Neural crest cell (in vitro differentiated cells): ENCODE results near the gene PDCD4. TPM values are rescaled to one million over a fixed set of nuclear protein-coding genes. Genes with fewer than 3 reads are reported as not detected.

Experiments used
- DNase-seq: peaks from one replicate; pipeline ENCODE4 v3.0.0; 2021; ENCODE audit warnings: low read depth, mixed read lengths, low spot score
- H3K27ac Mint-ChIP-seq: one replicate; pipeline ENCODE4 v1.8.0; 2021; ENCODE audit warnings: mild to moderate bottlenecking, mixed read lengths; ENCODE audit not compliant: unreplicated experiment
- H3K27me3 Mint-ChIP-seq: 2 replicates; pipeline ENCODE4 v1.8.0; 2021; ENCODE audit warnings: low read depth, mild to moderate bottlenecking, mixed read lengths
- H3K36me3 Mint-ChIP-seq: 2 replicates; pipeline ENCODE4 v1.8.0; 2021; ENCODE audit warnings: low read depth, mild to moderate bottlenecking, mixed read lengths
- H3K4me1 Mint-ChIP-seq: 2 replicates; pipeline ENCODE4 v1.8.0; 2021; ENCODE audit warnings: mixed read lengths
- H3K4me3 Mint-ChIP-seq: one replicate; pipeline ENCODE4 v1.8.0; 2021; ENCODE audit warnings: mild to moderate bottlenecking, mixed read lengths
- H3K9me3 Mint-ChIP-seq: 2 replicates; pipeline ENCODE4 v1.8.0; 2021; ENCODE audit warnings: mixed read lengths
- CTCF ChIP-seq: fragments of 200-600 bp; sonication (generic); conservative IDR thresholded peaks from 2 replicates; pipeline ENCODE4 v1.5.0; 2021; ENCODE audit warnings: antibody characterized with exemption, mild to moderate bottlenecking
- total RNA-seq: library from RNA; stranded (reverse); gene quantifications from 2 replicates; pipeline ENCODE4 v1.2.1, GENCODE V29; 2021

Gene PDCD4
- total RNA-seq, 1 donor from 2014 or later = 37.8 TPM

DNA sequence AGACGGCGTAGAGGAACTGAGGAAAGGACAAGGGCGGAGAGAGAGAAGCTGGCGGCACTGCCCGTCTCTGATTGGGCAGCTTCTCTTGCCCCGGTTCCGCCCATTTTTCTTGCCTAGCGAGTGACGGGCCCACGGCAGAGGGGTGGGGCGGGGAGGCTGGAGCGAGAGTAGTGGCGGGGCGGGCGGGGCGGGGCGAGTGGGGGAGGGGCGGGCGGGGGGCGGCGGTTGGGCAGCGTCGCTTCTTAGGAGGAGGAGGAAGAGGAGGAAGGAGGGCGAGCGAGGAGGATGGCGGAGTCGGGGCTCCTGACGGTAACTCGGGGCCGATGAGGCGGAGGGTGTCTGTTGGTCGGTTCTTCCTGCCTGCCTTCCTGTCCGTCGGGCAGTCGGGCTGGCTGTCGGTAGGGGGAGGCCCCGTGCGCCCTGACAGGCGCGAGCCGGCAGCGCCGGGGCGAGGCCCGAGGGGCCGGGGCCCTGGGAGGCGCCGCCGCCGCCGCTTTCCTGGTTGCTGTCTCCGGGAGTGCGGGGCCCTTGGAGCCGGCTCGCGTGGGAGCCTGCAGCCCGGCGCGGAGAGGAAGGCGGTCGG is 47.7 kb downstream of the PDCD4 start, which contains the start of gene SHOC2:
Gene SHOC2 (plus strand): TSS at position 256 of the 583 bp plus-strand sequence. CDS start 44,755 bp downstream, outside the sequence.
- Mint-ChIP-seq H3K4me1 (peaks cover 41% of the 10 kb centered on the region), H3K36me3 (no peaks in the 10 kb centered on the region), H3K9me3 (no peaks in the 10 kb centered on the region), H3K27ac (peak within 1 kb of the TSS; percentile 99), H3K4me3 (peak within 1 kb of the TSS; percentile 100), H3K27me3 (no peaks in the 10 kb centered on the region)
- TF ChIP-seq CTCF = no peak
- peak; percentile 90 for DNase-seq

DNA sequence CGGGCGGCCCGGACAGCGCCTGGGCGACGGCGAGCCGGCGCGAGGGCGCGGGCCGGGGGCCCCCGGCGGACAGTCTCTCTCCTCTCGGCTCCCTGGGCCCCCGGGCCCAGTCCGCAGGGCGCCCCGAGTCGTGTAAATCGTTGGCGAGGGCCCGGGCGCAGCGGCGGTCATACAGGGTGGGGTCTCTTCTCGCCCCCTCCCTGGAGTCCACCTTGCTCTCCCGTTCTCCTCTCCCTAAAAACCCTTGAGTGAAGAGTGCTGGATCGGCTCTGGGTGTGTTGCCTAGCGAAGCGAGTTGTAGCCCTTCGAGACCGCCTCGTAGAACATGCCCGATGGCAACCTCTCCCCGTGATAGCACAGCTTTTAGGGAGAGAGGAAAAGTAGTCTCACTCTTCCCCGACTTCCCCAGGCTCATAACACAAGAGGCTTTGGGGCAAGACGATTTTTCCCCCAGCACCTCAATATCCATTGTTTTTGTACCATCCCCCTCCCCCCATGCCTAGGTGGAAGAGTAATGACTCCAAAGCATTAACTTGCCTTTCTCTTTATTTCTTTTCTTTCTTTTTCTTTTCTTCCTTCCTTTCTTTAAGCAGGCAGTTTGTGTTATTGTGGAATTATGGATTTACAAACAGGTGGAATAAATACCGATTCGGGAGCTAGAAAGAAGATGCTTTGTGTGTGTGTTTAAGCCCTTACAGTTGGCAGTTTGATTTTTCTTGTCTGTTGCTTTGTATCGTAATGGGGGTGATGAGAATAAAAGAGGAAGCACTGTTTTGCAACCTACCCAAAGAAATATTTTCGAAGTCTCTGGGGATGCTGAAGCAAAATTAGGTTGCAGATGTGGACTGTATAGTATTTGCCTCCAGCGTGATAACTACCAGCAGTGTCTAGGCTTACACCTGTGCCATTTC is 48.5 kb downstream of the PDCD4 start:
- Mint-ChIP-seq H3K27ac (peak overlapping the region; percentile 95), H3K4me3 (peak overlapping the region; percentile 92), H3K9me3 (no peaks in the 10 kb centered on the region), H3K36me3 (no peaks in the 10 kb centered on the region), H3K27me3 (no peaks in the 10 kb centered on the region), H3K4me1 (peaks cover 41% of the 10 kb centered on the region)
- peak; percentile 33 for DNase-seq
- no peak for TF ChIP-seq CTCF

DNA sequence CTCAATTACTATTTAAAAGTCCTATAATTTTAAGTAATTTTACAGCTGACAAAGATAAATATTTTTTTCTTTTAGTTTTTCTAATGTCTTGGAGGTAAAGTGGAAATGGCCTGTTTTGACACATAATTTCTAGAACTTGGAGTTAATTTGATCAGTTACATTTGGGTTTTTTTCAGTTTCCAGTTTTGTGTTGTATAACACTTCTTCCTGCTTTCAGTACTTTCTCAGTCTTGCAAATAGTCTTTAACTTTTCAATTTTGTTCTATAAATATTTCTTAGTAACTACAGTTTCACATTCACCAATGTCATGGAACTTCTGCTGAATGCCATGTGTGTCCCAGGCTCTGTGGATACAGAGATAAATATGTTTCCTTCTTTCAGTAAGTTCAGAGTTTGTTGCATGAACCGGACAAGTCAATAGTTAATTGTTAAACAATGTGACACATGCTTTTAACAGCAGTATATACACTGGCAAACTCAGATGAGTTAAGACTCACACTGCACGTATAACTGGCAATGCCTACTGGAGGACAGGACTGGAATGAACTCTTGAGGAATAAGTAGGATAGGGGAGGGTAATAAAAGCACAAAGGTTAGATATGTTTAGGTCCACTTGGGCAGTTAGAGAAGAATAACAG is 52.2 kb downstream of the PDCD4 start:
- Mint-ChIP-seq H3K9me3 (no peaks in the 10 kb centered on the region), H3K27ac (no peak overlapping the region), H3K27me3 (no peaks in the 10 kb centered on the region), H3K4me3 (no peak overlapping the region), H3K4me1 (peaks cover 22% of the 10 kb centered on the region), H3K36me3 (no peaks in the 10 kb centered on the region)
- no peak for DNase-seq
- TF ChIP-seq CTCF = no peak

DNA sequence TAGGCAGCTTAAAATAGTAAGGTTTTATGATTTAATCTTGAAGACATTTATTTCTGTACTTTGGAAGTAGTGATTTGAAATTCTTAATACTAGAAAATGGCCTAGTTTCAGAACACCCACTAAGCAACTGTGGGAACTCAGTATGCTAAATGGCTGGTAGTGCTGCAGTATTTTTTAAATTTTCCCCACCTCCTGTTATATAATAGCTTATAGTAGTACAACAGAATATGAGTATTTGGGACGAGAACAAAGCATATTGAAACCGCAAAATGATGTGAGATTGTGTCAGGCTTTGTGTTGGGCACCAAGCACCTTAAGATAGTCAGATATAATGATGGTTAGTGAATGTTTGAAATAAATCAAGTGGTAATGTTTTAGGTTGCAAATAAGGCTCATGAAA is 55.7 kb downstream of the PDCD4 start:
- no peaks in the 10 kb centered on the region for H3K36me3 Mint-ChIP-seq
- no peak for TF ChIP-seq CTCF
- no peaks in the 10 kb centered on the region for H3K9me3 Mint-ChIP-seq
- H3K27me3 Mint-ChIP-seq = no peaks in the 10 kb centered on the region
- no peak for DNase-seq
- H3K27ac Mint-ChIP-seq = no peak overlapping the region
- H3K4me3 Mint-ChIP-seq = no peak overlapping the region
- H3K4me1 Mint-ChIP-seq = peaks cover 9% of the 10 kb centered on the region

- Mint-ChIP-seq H3K4me1 (no peaks in the 10 kb centered on the region), H3K9me3 (no peaks in the 10 kb centered on the region), H3K36me3 (no peaks in the 10 kb centered on the region), H3K4me3 (no peak overlapping the region), H3K27ac (no peak overlapping the region), H3K27me3 (no peaks in the 10 kb centered on the region)
- TF ChIP-seq CTCF = no peak
- no peak for DNase-seq
Observed at GRCh38 chr10:110931769-110932381, 60.1 kb downstream of the PDCD4 start.
